T-helper 2 cell treated with Interferon-gamma antibody and Interleukin-4, amounts not matched to agents 100 ng/mL and 5 ng/mL, for 36 hours (primary cell): ENCODE measurements around the gene CHRNB2. TPM values are rescaled to one million over a fixed set of nuclear protein-coding genes. Genes with fewer than 3 reads are reported as not detected.

Source experiments
- intact Hi-C: fragments of 100-400 bp; cut with micrococcal nuclease; formaldehyde crosslinking; loops from one replicate; pipeline ENCODE4 v1.15.1; 2023
- total RNA-seq: library from RNA; stranded (reverse); gene quantifications from 2 replicates; pipeline ENCODE4 v1.2.3, GENCODE V29; 2022

The CHRNB2 gene
- total RNA-seq, 1 donor from 2014 or later = not detected

GRCh38 chr1:154577346-154578057, 9.9 kb downstream of the CHRNB2 start:
- intact Hi-C loops = no loop called here

- intact Hi-C loops = no loop called here
Measured at GRCh38 chr1:154578058-154578418, 10.5 kb downstream of the CHRNB2 start.

- intact Hi-C loops = no loop called here
Measured at GRCh38 chr1:154579374-154579773, 11.8 kb downstream of the CHRNB2 start.

- intact Hi-C loops = no loop called here
Measured at GRCh38 chr1:154581766-154582165, 14.2 kb downstream of the CHRNB2 start.

GRCh38 chr1:154582885-154583284, 15.3 kb downstream of the CHRNB2 start:
- intact Hi-C loops = no loop called here

- intact Hi-C loops = no loop called here
Measured at GRCh38 chr1:154583773-154584172, 16.2 kb downstream of the CHRNB2 start.

GRCh38 chr1:154584267-154584994, 16.9 kb downstream of the CHRNB2 start:
- intact Hi-C loops = no loop called here

GRCh38 chr1:154586231-154586630, 18.7 kb downstream of the CHRNB2 start:
- intact Hi-C loops = no loop called here

- intact Hi-C loops = no loop called here
Measured at GRCh38 chr1:154586641-154587040, 19.1 kb downstream of the CHRNB2 start.

GRCh38 chr1:154589780-154590179, 22.2 kb downstream of the CHRNB2 start:
- intact Hi-C loops = no loop called here

- intact Hi-C loops = no loop called here
Measured at GRCh38 chr1:154590756-154591155, 23.2 kb downstream of the CHRNB2 start.

GRCh38 chr1:154591206-154591605, 23.6 kb downstream of the CHRNB2 start:
- intact Hi-C loops = no loop called here

GRCh38 chr1:154593390-154593789, 25.8 kb downstream of the CHRNB2 start:
- intact Hi-C loops = no loop called here

- intact Hi-C loops = no loop called here
Measured at GRCh38 chr1:154594811-154595210, 27.2 kb downstream of the CHRNB2 start.

- intact Hi-C loops = no loop called here
Measured at GRCh38 chr1:154595621-154596020, 28.0 kb downstream of the CHRNB2 start.

- intact Hi-C loops = no loop called here
Measured at GRCh38 chr1:154598871-154599635, 31.5 kb downstream of the CHRNB2 start.

GRCh38 chr1:154599658-154600057, 32.1 kb downstream of the CHRNB2 start:
- intact Hi-C loops = no loop called here

- intact Hi-C loops = no loop called here
Measured at GRCh38 chr1:154603317-154603716, 35.7 kb downstream of the CHRNB2 start.

GRCh38 chr1:154605534-154605933, 38.0 kb downstream of the CHRNB2 start:
- intact Hi-C loops = loop anchor here (5.0 kb wide), 1 partner anchor 383 kb away; the partner anchor contains the start of gene UBAP2L

GRCh38 chr1:154607106-154607608, 39.6 kb downstream of the CHRNB2 start:
- intact Hi-C loops = loop anchor here (1.0 to 5.0 kb wide), 2 partner anchors 348 to 385 kb away; partner anchors contain the start of gene UBAP2L

GRCh38 chr1:154607609-154608396, 40.2 kb downstream of the CHRNB2 start, which contains the start of gene ADAR:
Gene ADAR (minus strand): TSS chr1:154608186. CDS start chr1:154608006, 180 bp downstream.
- intact Hi-C loops = loop anchor here (1.0 to 5.0 kb wide), 4 partner anchors 50 to 386 kb away; partner anchors contain the start of genes UBAP2L and UBE2Q1
